ENCODE results near the gene LRRIQ1.

LRRIQ1 gene

DNA sequence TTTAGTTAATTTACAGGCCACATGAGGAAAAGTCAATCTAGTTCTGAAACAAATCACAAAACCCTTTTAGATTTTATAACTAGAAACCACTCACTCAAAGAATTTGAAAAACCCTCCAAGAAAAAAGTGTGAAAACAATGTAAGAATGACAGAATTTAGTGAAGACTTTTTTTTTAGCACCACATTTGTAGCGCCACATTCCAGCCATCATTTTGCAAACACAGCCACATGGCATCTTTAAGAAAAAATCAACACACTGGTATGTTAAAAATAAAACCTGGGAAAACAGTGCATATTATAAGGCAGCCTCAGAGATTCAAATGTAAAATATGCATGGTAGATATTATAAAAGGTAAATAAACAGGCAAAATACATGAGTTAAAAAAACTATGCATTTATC is 221.5 kb downstream of the LRRIQ1 start:
- Histone ChIP-seq H3K27me3 (replicated peaks; ENCODE audit: control insufficient read depth, insufficient read depth, low read length) (no peaks in the 10 kb centered on the region), H3K36me3 (ENCODE audit: control insufficient read depth, insufficient read depth, low read length) (no peaks in the 10 kb centered on the region), H3K4me3 (replicated peaks; ENCODE audit: low read depth, low read length) (no peak overlapping the region)
- no peak for TF ChIP-seq CTCF (IDR thresholded peaks at IDR 0.05; ENCODE audit: insufficient read depth, low read length, poor library complexity, severe bottlenecking)
- no peak for DNase-seq (ENCODE audit: extremely low read depth, insufficient read length)

DNA sequence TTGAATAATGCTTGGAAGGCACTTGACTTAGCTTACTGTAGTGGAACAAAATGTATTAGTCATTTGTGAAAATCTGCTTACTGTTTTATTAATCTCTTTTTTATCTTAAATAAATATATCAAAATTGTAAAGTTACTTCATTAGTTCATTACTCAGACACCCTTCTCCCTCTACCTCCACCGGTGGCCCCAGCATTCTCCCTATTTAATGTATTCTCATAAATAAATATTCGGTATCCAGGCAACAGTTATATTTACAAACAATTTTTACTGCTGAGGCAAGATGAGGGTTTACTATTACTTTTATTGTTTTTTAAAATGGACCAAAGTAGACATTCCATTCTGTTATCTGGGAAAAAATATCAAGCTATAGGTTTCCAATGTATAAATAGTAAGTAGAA is 224.3 kb downstream of the LRRIQ1 start:
- DNase-seq (ENCODE audit: extremely low read depth, insufficient read length), result no peak
- Histone ChIP-seq H3K36me3 (ENCODE audit: control insufficient read depth, insufficient read depth, low read length) (no peaks in the 10 kb centered on the region), H3K27me3 (replicated peaks; ENCODE audit: control insufficient read depth, insufficient read depth, low read length) (no peaks in the 10 kb centered on the region), H3K4me3 (replicated peaks; ENCODE audit: low read depth, low read length) (no peak overlapping the region)
- TF ChIP-seq CTCF (IDR thresholded peaks at IDR 0.05; ENCODE audit: insufficient read depth, low read length, poor library complexity, severe bottlenecking), result no peak

GRCh38 chr12:85260896-85261295 is 224.7 kb downstream of the LRRIQ1 start:
- no peak for TF ChIP-seq CTCF (IDR thresholded peaks at IDR 0.05; ENCODE audit: insufficient read depth, low read length, poor library complexity, severe bottlenecking)
- DNase-seq (ENCODE audit: extremely low read depth, insufficient read length), result no peak
- H3K36me3 ChIP-seq (ENCODE audit: control insufficient read depth, insufficient read depth, low read length), result no peaks in the 10 kb centered on the region
- H3K27me3 ChIP-seq (replicated peaks; ENCODE audit: control insufficient read depth, insufficient read depth, low read length), result no peaks in the 10 kb centered on the region
- H3K4me3 ChIP-seq (replicated peaks; ENCODE audit: low read depth, low read length), result no peak overlapping the region

- Histone ChIP-seq H3K4me3 (replicated peaks; ENCODE audit: low read depth, low read length) (no peak overlapping the region), H3K36me3 (ENCODE audit: control insufficient read depth, insufficient read depth, low read length) (no peaks in the 10 kb centered on the region), H3K27me3 (replicated peaks; ENCODE audit: control insufficient read depth, insufficient read depth, low read length) (no peaks in the 10 kb centered on the region)
- no peak for TF ChIP-seq CTCF (IDR thresholded peaks at IDR 0.05; ENCODE audit: insufficient read depth, low read length, poor library complexity, severe bottlenecking)
- no peak for DNase-seq (ENCODE audit: extremely low read depth, insufficient read length)
Observed at GRCh38 chr12:85266356-85266755, 230.2 kb downstream of the LRRIQ1 start.

DNA sequence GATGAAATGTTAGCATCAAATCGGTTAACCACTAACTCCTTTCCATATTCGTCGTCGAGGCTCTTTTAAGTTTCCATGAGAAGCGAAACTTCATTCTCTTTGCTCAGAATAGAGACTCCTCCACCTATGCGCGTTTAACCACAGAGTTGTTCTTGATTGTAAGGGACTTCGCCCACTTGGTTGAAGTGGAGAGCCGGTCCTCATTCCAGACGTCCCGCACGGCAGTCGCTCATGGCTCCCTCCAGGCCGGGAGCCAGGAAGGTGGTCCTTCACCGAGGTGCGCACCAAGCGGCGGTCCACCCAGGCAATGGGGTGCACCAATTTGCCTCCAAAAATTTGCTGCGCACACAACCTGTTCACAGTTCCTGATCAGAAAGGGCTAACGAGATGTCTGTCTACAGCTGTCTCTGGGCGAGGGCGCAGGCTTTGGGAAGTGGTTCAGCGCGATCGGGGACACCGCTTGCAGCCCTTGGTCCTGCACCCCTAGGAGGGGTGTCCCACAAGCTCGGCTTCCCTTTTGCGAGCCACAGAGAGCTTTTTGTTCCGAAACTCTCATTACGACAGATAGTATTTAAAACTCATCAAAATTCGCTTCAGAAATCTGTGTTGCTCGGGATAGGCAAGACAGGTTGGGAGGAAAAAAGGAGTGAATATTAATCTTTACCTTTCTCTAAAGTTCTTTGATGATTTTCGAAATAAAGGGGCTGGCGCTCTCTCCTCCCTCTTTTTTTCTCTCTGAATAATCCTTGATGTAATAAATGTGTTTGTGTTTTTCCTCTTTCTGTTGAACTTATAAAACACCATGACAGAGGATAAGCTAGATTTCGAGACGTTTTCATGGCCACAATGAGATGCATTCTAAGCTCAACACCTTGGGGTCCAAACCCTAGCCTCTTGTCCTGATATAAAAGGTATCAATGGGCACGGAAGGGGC is 237.5 kb downstream of the LRRIQ1 start:
- Histone ChIP-seq H3K27me3 (replicated peaks; ENCODE audit: control insufficient read depth, insufficient read depth, low read length) (no peaks in the 10 kb centered on the region), H3K36me3 (ENCODE audit: control insufficient read depth, insufficient read depth, low read length) (no peaks in the 10 kb centered on the region), H3K4me3 (replicated peaks; ENCODE audit: low read depth, low read length) (no peak overlapping the region)
- TF ChIP-seq CTCF (IDR thresholded peaks at IDR 0.05; ENCODE audit: insufficient read depth, low read length, poor library complexity, severe bottlenecking), result no peak
- no peak for DNase-seq (ENCODE audit: extremely low read depth, insufficient read length)
